T-helper 1 cell treated with Interleukin-12 subunit alpha and Interleukin-12 subunit beta and Interleukin-4 antibody, amounts not matched to agents 30 μg/mL and 1 μg/mL, for 36 hours (primary cell): Measurements from ENCODE around the gene TMEM205.
A peak's percentile ranks its signal among the peaks of the same experiment; 100 is the strongest.
"Not testable (repeated sequence)": the region's sequence is repeated elsewhere in the genome, so short reads cannot be mapped to it uniquely, and the experiment has no call there.

Experiments
- H3K27ac Mint-ChIP-seq: one replicate; pipeline ENCODE4 v1.8.0; 2021; ENCODE audit warnings: mild to moderate bottlenecking, mixed read lengths
- H3K27me3 Mint-ChIP-seq: one replicate; pipeline ENCODE4 v1.8.0; 2021; ENCODE audit warnings: low read depth, mixed read lengths
- H3K36me3 Mint-ChIP-seq: one replicate; pipeline ENCODE4 v1.8.0; 2021; ENCODE audit warnings: low read depth, mixed read lengths
- H3K4me1 Mint-ChIP-seq: one replicate; pipeline ENCODE4 v1.8.0; 2021; ENCODE audit warnings: low read depth, mixed read lengths
- H3K4me3 Mint-ChIP-seq: one replicate; pipeline ENCODE4 v1.8.0; 2021; ENCODE audit warnings: mild to moderate bottlenecking, moderate library complexity, mixed read lengths
- H3K9me3 Mint-ChIP-seq: one replicate; pipeline ENCODE4 v1.8.0; 2021; ENCODE audit warnings: mixed read lengths

TMEM205 gene

DNA sequence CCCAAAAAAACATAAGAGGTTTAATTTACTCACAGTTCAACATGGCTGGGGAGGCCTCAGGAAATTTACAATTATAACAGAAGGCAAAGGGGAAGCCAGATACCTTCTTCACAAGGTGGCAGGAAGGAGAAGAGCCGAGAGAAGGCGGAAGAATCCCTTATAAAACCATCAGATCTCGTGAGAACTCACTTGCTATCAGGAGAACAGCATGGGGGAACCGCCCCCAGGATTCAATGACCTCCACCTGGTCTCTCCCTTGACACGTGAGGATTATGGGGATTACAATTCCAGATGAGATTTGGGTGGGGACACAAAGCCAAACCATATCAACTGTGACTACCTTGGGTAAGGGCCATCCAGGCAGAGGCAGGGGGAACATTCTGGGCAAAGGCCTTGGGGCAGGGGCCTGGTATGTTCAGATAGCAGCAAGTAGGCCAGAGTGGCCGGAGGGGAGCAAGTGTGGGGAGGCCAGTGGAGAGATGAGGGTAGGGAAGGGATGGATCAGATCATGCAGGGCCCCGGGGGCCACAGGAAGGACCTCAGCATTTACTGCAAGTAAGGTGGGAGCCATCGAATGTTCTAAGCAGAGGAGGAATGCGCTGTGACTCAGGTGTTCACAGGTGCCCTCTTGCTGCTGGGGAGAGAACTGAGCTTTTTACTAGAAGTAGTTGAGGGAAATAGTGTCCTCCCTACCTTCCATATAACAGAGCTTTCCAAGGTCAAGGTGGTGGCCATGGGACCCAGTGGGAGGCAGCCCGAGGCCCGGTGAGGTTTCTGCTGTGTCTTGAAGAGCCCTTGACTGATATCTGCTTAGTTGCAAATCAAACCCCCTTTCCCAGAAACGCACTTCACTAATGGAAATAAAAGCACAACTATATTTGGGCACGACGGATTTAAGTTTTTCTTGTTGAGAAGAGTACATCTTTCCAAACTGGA lies 24.6 kb downstream of the TMEM205 start:
- no peak overlapping the region for H3K27ac Mint-ChIP-seq
- H3K27me3 Mint-ChIP-seq: no peaks in the 10 kb centered on the region
- peaks cover 26% of the 10 kb centered on the region for H3K4me1 Mint-ChIP-seq
- H3K9me3 Mint-ChIP-seq: no peaks in the 10 kb centered on the region
- no peak overlapping the region for H3K4me3 Mint-ChIP-seq
- peaks cover 7% of the 10 kb centered on the region for H3K36me3 Mint-ChIP-seq

DNA sequence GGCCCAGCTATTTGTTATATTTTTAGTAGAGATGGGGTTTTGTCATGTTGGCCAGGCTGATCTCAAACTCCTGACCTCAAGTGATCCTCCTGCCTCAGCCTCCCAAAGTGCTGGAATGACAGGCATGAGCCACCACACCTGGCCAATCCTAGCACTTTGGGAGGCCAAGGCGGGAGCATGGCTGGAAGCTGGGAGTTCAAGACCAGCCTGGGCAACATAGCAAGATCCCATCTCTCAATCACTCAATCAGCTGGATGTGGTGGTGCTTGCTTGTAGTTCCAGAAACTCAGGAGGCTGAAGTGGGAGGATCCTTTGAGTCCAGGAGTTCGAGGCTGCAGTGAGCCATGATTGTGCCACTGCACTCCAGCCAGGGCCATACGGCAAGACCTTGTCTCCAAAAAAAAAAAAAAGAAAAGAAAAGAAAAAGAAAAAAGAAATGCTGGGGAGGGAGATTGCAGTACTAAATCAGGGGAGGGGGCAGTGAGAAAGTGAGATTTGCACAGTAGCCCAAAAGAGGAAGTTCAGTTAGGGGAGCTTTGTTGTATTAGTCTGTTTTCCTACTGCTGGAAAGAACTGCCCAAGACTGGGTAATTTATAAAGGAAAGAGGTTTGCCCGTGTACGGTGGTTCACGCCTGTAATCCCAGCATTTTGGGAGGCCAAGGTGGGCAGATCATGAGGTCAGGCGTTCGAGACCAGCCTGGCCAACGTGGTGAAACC lies 25.6 kb downstream of the TMEM205 start:
- not testable (repeated sequence) for H3K4me3 Mint-ChIP-seq, H3K27me3 Mint-ChIP-seq, H3K27ac Mint-ChIP-seq, H3K9me3 Mint-ChIP-seq, H3K36me3 Mint-ChIP-seq
- peaks cover 26% of the 10 kb centered on the region for H3K4me1 Mint-ChIP-seq

DNA sequence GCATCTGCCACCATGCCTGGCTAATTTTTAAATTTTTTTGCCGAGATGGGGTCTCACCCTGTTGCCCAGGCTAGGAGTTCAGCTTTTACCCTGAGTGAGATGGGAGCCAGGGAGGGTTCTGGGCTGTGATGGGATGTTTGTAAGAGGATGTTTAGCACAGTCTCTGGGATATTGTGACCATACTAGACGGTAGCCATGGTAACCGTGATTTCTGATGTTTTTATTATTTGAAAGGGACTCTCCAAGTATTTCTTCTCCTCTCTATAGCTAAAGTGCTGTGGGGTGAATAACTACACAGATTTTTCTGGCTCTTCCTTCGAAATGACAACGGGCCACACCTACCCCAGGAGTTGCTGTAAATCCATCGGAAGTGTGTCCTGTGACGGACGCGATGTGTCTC lies 39.7 kb downstream of the TMEM205 start:
- no peaks in the 10 kb centered on the region for H3K36me3 Mint-ChIP-seq
- no peaks in the 10 kb centered on the region for H3K4me1 Mint-ChIP-seq
- no peak overlapping the region for H3K27ac Mint-ChIP-seq
- H3K9me3 Mint-ChIP-seq: no peaks in the 10 kb centered on the region
- H3K27me3 Mint-ChIP-seq: peaks cover 17% of the 10 kb centered on the region
- H3K4me3 Mint-ChIP-seq: no peak overlapping the region

DNA sequence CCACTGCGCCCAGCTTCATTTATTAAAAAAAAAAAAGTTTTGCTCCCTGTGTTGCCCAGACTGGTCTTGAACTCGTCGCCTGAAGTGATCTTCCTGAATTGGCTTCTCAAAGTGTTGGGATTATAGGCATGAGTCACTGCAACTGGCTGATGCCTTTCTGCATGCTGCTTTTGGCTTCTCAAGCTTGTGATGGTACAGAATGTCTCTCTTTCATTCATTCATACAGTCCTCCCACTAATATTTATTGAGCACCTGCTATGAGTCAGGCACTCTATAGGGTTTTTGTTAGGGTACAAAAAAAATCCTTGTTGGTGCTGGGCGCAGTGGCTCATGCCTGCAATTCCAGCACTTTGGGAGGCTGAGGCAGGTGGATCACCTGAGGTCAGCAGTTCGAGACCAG lies 41.1 kb downstream of the TMEM205 start:
- Mint-ChIP-seq H3K27ac (no peak overlapping the region), H3K9me3 (no peaks in the 10 kb centered on the region), H3K27me3 (peaks cover 16% of the 10 kb centered on the region), H3K36me3 (no peaks in the 10 kb centered on the region), H3K4me1 (no peaks in the 10 kb centered on the region), H3K4me3 (no peak overlapping the region)

DNA sequence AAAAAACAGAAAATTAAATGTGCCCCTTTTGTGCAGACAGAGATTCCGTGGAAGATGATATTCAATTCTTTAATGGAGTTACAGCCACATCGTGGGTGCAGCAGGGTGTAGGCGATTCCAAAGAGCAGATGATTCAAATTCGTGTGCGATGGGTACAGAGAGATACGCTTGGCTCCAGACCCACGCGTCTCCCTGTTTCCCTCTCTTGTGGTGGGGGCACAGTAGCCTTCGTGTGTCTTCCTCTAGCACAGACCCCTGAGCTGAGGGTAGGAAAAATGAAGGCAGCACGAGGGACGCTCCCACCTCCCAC lies 45.3 kb downstream of the TMEM205 start:
- H3K9me3 Mint-ChIP-seq: no peaks in the 10 kb centered on the region
- no peak overlapping the region for H3K27ac Mint-ChIP-seq
- no peaks in the 10 kb centered on the region for H3K36me3 Mint-ChIP-seq
- H3K4me1 Mint-ChIP-seq: no peaks in the 10 kb centered on the region
- peaks cover 20% of the 10 kb centered on the region for H3K27me3 Mint-ChIP-seq
- no peak overlapping the region for H3K4me3 Mint-ChIP-seq

DNA sequence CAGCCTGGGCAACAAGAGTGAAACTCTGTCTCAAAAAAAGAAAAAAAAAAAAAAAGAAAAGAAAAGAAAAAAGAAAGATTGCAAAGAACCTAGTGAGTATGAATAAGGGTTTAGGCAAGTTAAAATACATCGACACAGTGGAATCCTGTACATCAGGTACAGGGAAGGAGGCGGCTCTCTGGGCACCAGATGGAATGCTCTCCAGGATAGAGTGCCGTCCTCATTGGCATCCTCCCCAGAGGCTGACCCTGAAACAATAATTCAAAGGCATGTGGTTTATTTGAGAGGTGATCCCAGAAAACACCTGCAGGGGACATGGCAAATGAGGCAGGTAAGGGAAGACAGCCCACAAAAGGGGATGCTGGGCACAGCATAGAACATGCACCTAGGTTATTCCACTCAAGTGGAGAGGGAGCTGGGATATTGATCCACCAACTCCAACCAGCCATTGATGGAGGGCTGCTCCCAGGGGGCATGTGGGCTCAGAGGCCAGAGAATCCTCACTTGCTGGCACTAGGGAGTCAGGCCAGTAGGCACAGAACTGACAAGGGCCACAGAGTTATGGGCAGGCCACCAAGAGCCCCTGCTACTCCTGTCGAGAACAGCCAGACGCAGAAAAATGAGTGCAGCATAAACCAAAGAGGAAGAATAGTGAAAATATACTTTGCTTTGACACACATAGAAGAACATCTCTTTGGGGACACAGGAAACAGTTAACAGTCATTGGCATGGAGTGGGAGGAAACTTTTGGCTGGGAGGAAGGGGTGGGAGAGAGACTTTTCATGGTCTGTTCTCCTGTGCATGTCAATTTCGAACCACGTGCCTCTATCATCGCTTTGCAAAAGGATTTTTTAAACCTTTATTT lies 45.9 kb downstream of the TMEM205 start:
- Mint-ChIP-seq H3K27me3 (peaks cover 20% of the 10 kb centered on the region), H3K9me3 (no peaks in the 10 kb centered on the region), H3K36me3 (no peaks in the 10 kb centered on the region), H3K4me3 (no peak overlapping the region), H3K4me1 (no peaks in the 10 kb centered on the region), H3K27ac (no peak overlapping the region)

DNA sequence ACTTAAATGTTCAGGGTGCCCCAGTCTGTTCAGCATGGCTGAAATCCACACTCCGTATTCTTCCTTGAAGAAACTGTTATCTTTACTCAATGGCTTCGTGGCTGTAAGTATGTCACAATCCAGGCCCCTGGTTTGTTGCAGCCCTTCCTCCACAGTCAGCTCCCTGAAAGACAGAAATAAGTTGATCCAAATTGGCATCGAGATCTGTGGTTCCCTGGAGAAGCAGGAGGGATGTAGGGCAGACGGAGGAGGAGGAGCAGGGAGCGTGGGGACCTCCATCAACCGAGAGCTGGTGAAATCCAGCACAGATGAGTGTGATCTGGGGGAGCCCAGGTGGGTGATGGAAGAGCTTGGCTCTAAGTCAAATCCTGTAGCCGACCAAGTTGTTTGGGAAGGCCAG lies 49.8 kb downstream of the TMEM205 start:
- Mint-ChIP-seq H3K27ac (no peak overlapping the region), H3K9me3 (no peaks in the 10 kb centered on the region), H3K27me3 (peaks cover 40% of the 10 kb centered on the region), H3K36me3 (no peaks in the 10 kb centered on the region), H3K4me3 (no peak overlapping the region), H3K4me1 (peaks cover 5% of the 10 kb centered on the region)

DNA sequence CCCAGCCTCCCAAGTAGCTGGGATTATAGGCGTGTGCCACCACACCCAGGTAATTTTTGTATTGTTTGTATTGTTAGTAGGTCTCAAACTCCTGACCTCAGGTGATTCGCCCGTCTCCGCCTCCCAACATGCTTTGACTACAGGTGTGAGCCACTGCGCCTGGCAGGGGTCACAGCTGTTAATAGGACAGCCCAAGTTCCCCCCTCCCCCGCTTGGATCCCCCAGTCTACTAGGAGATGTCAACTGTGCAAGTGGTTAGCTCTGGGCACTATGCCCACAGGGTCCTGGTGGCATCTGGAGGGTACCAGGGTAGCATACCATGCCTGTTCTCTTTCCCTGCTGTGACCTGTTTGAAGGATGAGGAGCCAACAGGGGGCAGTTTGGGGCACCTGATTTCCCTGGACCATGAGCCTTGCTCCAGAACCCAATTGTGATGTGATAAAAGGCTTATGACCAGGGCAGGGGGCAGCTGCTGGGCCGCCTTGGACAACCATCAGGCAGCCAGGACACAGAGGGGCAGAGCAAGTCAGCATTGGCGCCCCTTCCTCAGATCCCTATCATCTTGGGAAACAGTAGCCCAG lies 50.3 kb downstream of the TMEM205 start, which contains the start of gene TSPAN16:
Gene TSPAN16 (plus strand): TSS at position 496 of the 581 bp plus-strand sequence. CDS start 138 bp downstream, outside the sequence.
- Mint-ChIP-seq H3K4me1 (peaks cover 5% of the 10 kb centered on the region), H3K36me3 (no peaks in the 10 kb centered on the region), H3K9me3 (no peaks in the 10 kb centered on the region), H3K27me3 (peaks cover 44% of the 10 kb centered on the region), H3K4me3 (no peak within 1 kb of the TSS), H3K27ac (no peak within 1 kb of the TSS)

DNA sequence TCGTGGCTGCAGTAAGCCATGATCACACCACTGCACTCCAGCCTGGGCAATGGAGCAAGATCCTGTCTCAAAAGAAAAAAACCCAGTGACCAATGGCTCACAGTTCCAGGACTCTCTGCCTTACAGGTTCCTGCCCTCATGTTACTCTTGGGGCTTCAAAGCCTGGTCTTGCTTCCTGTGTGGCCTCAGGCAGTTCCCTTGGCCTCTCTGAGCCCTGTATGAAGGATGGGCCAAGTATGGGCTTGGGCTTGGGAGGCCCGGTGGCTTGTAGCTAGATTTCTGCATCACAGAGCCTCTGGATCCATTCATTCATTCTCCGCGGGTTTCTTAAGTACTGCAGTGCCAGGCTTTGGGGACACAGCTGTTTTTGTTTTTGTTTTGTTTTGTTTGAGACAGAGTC lies 50.9 kb downstream of the TMEM205 start:
- Mint-ChIP-seq H3K27ac (no peak overlapping the region), H3K9me3 (no peaks in the 10 kb centered on the region), H3K4me1 (peaks cover 5% of the 10 kb centered on the region), H3K27me3 (peaks cover 50% of the 10 kb centered on the region), H3K4me3 (no peak overlapping the region), H3K36me3 (no peaks in the 10 kb centered on the region)

DNA sequence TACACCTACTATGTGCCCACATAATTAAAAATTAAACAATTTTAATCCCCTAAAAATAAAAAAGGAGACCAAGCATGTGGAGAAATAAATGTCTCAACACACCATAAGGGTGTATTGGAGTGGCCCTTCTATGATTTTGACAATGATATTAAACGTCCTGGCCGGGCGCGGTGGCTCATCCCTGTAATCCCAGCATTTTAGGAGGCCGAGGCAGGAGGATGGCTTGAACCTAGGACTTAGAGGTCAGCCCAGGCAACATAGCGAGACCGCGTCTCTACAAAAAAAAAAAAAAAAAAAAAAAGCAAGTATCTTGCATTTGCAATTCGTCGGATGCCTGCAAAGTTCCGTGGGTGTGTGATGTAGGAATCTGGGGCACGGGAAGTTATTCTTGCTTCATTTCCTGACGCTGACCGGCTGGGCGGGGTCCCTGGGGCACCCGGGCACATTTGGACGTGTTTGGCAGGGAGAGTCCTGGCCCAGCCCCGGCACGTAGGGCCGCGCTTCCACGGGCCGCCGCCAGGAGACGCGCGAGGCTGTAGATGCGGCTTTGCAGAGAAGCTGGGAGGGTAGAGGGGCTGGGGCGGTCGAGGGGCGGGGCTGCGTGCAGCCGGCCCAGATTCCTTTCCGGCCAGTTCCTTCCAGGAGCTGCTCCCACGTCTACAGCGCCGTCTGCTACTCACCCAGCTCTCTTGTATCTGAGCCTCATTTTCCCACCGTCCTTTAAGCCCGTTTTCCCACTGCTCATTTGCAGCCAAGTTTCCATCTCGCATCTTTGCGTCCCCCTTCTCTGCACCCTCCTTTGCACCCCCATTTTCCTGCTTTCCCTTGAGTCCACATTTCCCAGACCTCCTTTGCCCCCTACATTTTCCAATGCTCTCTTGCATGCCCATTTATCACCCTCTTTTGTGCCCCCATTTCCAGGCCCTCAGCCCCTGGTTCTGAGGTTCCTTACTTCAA lies 52.4 kb downstream of the TMEM205 start:
- H3K4me3 Mint-ChIP-seq: peak overlapping the region; percentile 30
- peaks cover 57% of the 10 kb centered on the region for H3K27me3 Mint-ChIP-seq

More for the DNA sequence above, 52.4 kb downstream of the TMEM205 start:
- Mint-ChIP-seq H3K4me1 (peaks cover 5% of the 10 kb centered on the region), H3K9me3 (no peaks in the 10 kb centered on the region), H3K27ac (no peak overlapping the region), H3K36me3 (no peaks in the 10 kb centered on the region)
